Heart left ventricle (tissue), 13 donors: ENCODE results near the gene PDE3A.

Source experiments
- CTCF ChIP-seq, 12 donors: fragments of 200-600 bp; sonication (generic) in 4 of 12; IDR thresholded peaks; one replicate each; pipeline versions ENCODE4 v1.5.0 to v1.8.0; 2018 to 2022; ENCODE audit warnings: antibody characterized with exemption in 12 of 12, mild to moderate bottlenecking in 5 of 12
- POLR2A ChIP-seq, 2 donors: fragments of 450-650 bp; IDR thresholded peaks; one replicate each; pipeline ENCODE4 v1.6.1; 2017; ENCODE audit warnings: antibody characterized with exemption in 2 of 2, mild to moderate bottlenecking in 2 of 2, moderate library complexity in 2 of 2
- donor health status: ischemic (EF 13 %, LVEDD 7.1; RV severe dilation, severe dysfunction).
- donor health status: DM: no; HTN: yes; CAD: no.
- donor health status: DM: no; HTN: no; CAD: no.
- donor health status: ischemic (EF 25% LVEDD 6.9; RV normal size, moderate dysfunction).
- donor health status: ischemic (EF 25% LVEDD 5.7; RV mildly dilated, moderate dysfunction).
- donor health status: ischemic (EF 35%, LVEDD 5.7; RV mildly dilated, moderate dysfunction).
- donor health status: nonischemic (EF 11% LVEDD 7.7; RV severe dilation, severe dysfunction).
- donor health status: DM: yes; HTN: yes; CAD: no.
- donor health status: PGD.
- donor health status: ischemic (EF 29% LVEDD 5.4; RV normal size, mild dysfunction).
- donor health status: nonischemic (EF 23%, LVEDD 6.1; RV moderate dilation, normal function).

DNA sequence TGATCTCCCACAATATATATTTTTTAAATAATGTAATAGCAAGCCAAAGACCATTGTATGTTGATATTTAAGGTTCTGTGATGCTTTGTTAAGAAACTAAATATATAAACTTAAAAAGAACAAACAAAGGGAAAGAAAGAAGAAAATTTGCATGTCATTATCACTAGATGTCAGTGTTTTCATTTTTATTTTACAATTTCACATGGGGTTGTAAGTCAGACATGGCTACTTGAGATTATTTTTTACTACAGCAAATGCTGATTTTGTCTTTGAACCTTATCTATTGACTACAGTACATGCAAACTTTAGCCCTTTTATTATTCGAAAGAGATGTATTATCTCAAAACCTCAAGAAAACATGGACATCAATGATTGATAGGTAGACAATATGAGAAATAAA is 362.9 kb downstream of the PDE3A start:
- TF ChIP-seq POLR2A (IDR thresholded peaks at IDR 0.05) (no peak), CTCF (IDR thresholded peaks at IDR 0.05) (peak in 1 of 12 donors; percentile 7)
